Gastrocnemius medialis (tissue), 4 donors: ENCODE data around the gene TNN.

Experiments used
- CTCF ChIP-seq, 5 experiments: fragments of 450-650 bp in 3 of 5; fragments of 200-600 bp in 2 of 5; sonication (generic) in 2 of 5; IDR thresholded peaks in 4 of 5; conservative IDR thresholded peaks in 1 of 5; 1 replicate in 4 of 5; 2 replicates in 1 of 5; pipeline ENCODE4 v1.5.1; 2016 to 2019; ENCODE audit warnings: antibody characterized with exemption in 5 of 5, mild to moderate bottlenecking in 3 of 5, moderate library complexity in 3 of 5
- POLR2A ChIP-seq, 2 donors: fragments of 450-650 bp; IDR thresholded peaks; one replicate each; pipeline ENCODE4 v1.6.1; 2017; ENCODE audit warnings: antibody characterized with exemption in 2 of 2, mild to moderate bottlenecking in 2 of 2, moderate library complexity in 2 of 2

- TF ChIP-seq CTCF (IDR thresholded peaks at IDR 0.05 in 4 of 5, conservative IDR thresholded peaks at IDR 0.05 in 1 of 5), result no peak
- TF ChIP-seq POLR2A (IDR thresholded peaks at IDR 0.05), result no peak
Observed at GRCh38 chr1:175040324-175040879, 27.2 kb upstream of the TNN start.
